Glutamatergic neuron (in vitro differentiated cells): ENCODE data around the gene FMR1NB. TPM values are rescaled to one million over a fixed set of nuclear protein-coding genes. Genes with fewer than 3 reads are reported as not detected.

ENCODE experiments used
- DNase-seq: peaks from one replicate; pipeline ENCODE4 v3.0.0; 2022
- H3K27ac Mint-ChIP-seq: one replicate; pipeline ENCODE4 v1.8.0; 2020; ENCODE audit warnings: mild to moderate bottlenecking, mixed read lengths, inconsistent platforms; ENCODE audit not compliant: unreplicated experiment
- H3K27me3 Mint-ChIP-seq: one replicate; pipeline ENCODE4 v1.8.0; 2020; ENCODE audit warnings: mild to moderate bottlenecking, moderate library complexity, mixed read lengths, inconsistent platforms; ENCODE audit not compliant: unreplicated experiment
- H3K36me3 Mint-ChIP-seq: one replicate; pipeline ENCODE4 v1.8.0; 2020; ENCODE audit warnings: mild to moderate bottlenecking, mixed read lengths, inconsistent platforms; ENCODE audit not compliant: unreplicated experiment
- H3K4me1 Mint-ChIP-seq: one replicate; pipeline ENCODE4 v1.8.0; 2020; ENCODE audit warnings: mild to moderate bottlenecking, low read depth, mixed read lengths, inconsistent platforms; ENCODE audit not compliant: unreplicated experiment
- H3K4me3 Mint-ChIP-seq: one replicate; pipeline ENCODE4 v1.8.0; 2020; ENCODE audit warnings: mild to moderate bottlenecking, mixed read lengths, inconsistent platforms; ENCODE audit not compliant: unreplicated experiment
- H3K9me3 Mint-ChIP-seq: one replicate; pipeline ENCODE4 v1.8.0; 2020; ENCODE audit warnings: mild to moderate bottlenecking, moderate library complexity, mixed read lengths, inconsistent platforms; ENCODE audit not compliant: unreplicated experiment
- CTCF ChIP-seq: fragments of 200-600 bp; sonication (generic); IDR thresholded peaks from one replicate; pipeline ENCODE4 v1.5.0; 2021; ENCODE audit not compliant: partially characterized antibody, unreplicated experiment
- total RNA-seq: library from RNA; stranded (reverse); fragmentation: NEBNext Ultra II Directional; extraction: Animal tissue kit (Norgen Biotek cat#: 25700); gene quantifications from one replicate; pipeline ENCODE4 v1.2.1, GENCODE V29; 2021; ENCODE audit not compliant: unreplicated experiment

The FMR1NB gene
- total RNA-seq, 1 donor from 2014 or later, result not detected

GRCh38 chrX:148037020-148037419, 55.9 kb downstream of the FMR1NB start:
- Mint-ChIP-seq H3K27ac (no peak overlapping the region), H3K4me1 (no peaks in the 10 kb centered on the region), H3K36me3 (no peaks in the 10 kb centered on the region), H3K9me3 (no peaks in the 10 kb centered on the region), H3K4me3 (no peak overlapping the region), H3K27me3 (no peaks in the 10 kb centered on the region)
- no peak for DNase-seq
- no peak for TF ChIP-seq CTCF

GRCh38 chrX:148043271-148043855, 62.2 kb downstream of the FMR1NB start:
- Mint-ChIP-seq H3K4me3 (no peak overlapping the region), H3K9me3 (no peaks in the 10 kb centered on the region), H3K27ac (no peak overlapping the region), H3K36me3 (no peaks in the 10 kb centered on the region), H3K27me3 (peaks cover 2% of the 10 kb centered on the region), H3K4me1 (no peaks in the 10 kb centered on the region)
- TF ChIP-seq CTCF, result no peak
- no peak for DNase-seq

- DNase-seq, result no peak
- Mint-ChIP-seq H3K9me3 (no peaks in the 10 kb centered on the region), H3K4me3 (no peak overlapping the region), H3K4me1 (no peaks in the 10 kb centered on the region), H3K36me3 (no peaks in the 10 kb centered on the region), H3K27me3 (peaks cover 2% of the 10 kb centered on the region), H3K27ac (no peak overlapping the region)
- TF ChIP-seq CTCF, result no peak
Observed at GRCh38 chrX:148047200-148047599, 66.1 kb downstream of the FMR1NB start.

- Mint-ChIP-seq H3K36me3 (no peaks in the 10 kb centered on the region), H3K27me3 (peaks cover 1% of the 10 kb centered on the region), H3K9me3 (no peaks in the 10 kb centered on the region), H3K4me1 (no peaks in the 10 kb centered on the region), H3K4me3 (no peak overlapping the region), H3K27ac (no peak overlapping the region)
- DNase-seq, result no peak
- peak; percentile 30 for TF ChIP-seq CTCF
Observed at GRCh38 chrX:148049441-148049840, 68.3 kb downstream of the FMR1NB start.

- DNase-seq, result no peak
- no peak for TF ChIP-seq CTCF
- H3K4me1 Mint-ChIP-seq, result no peaks in the 10 kb centered on the region
- H3K27me3 Mint-ChIP-seq, result no peaks in the 10 kb centered on the region
- no peaks in the 10 kb centered on the region for H3K36me3 Mint-ChIP-seq
- no peaks in the 10 kb centered on the region for H3K9me3 Mint-ChIP-seq
- no peak overlapping the region for H3K4me3 Mint-ChIP-seq
- no peak overlapping the region for H3K27ac Mint-ChIP-seq
Observed at GRCh38 chrX:148051973-148052372, 70.8 kb downstream of the FMR1NB start.
